HepG2 (cell line): ENCODE measurements around the gene CD248. TPM values are rescaled to one million over a fixed set of nuclear protein-coding genes. Genes with fewer than 3 reads are reported as not detected.

Experiments used
- EP300 ChIP-seq, 3 experiments: sonication (generic) in 1 of 3; formaldehyde crosslinking in 1 of 3; IDR thresholded peaks; 2 replicates each; pipeline versions ENCODE4 v1.5.1 to v1.6.1; 2011 to 2020; ENCODE audit warnings: low read depth in 2 of 3, low read length in 2 of 3, borderline replicate concordance in 1 of 3, improper control_type of control experiment in 1 of 3, mild to moderate bottlenecking in 1 of 3, missing genetic modification reagents in 1 of 3, moderate library complexity in 1 of 3
- FOSL1 ChIP-seq: sonication (generic); formaldehyde crosslinking; IDR thresholded peaks from 2 replicates; pipeline ENCODE4 v1.9.0; 2021; ENCODE audit warnings: missing genetic modification reagents, borderline replicate concordance
- GABPA ChIP-seq, 2 experiments: IDR thresholded peaks; 2 replicates each; pipeline ENCODE4 v1.6.1; 2011 to 2016; ENCODE audit warnings: low read depth in 2 of 2, low read length in 1 of 2, missing biosample characterization in 1 of 2, missing genetic modification characterization in 1 of 2
- HNF4A ChIP-seq: sonication (generic); formaldehyde crosslinking; IDR thresholded peaks from 2 replicates; pipeline ENCODE4 v1.4.0; 2020; ENCODE audit warnings: missing genetic modification reagents
- IKZF1 ChIP-seq: fragments of 450-650 bp; IDR thresholded peaks from 2 replicates; pipeline ENCODE4 v1.7.1; 2016
- KLF9 ChIP-seq: IDR thresholded peaks from 2 replicates; pipeline ENCODE4 v1.6.1; 2016; ENCODE audit warnings: low read depth
- NFE2 ChIP-seq: sonication (generic); formaldehyde crosslinking; IDR thresholded peaks from 2 replicates; pipeline ENCODE4 v1.4.0; 2020; ENCODE audit warnings: missing genetic modification reagents
- NR3C1 ChIP-seq: sonication (generic); formaldehyde crosslinking; IDR thresholded peaks from 2 replicates; pipeline ENCODE4 v1.4.0; 2020; ENCODE audit warnings: missing genetic modification reagents
- PHF5A ChIP-seq: IDR thresholded peaks from one replicate; pipeline ENCODE4 v1.6.1; 2018; ENCODE audit warnings: low read depth, missing genetic modification reagents; ENCODE audit not compliant: unreplicated experiment
- PTBP1 ChIP-seq: fragments of 200-400 bp; formaldehyde crosslinking; IDR thresholded peaks from 2 replicates; pipeline ENCODE4 v1.6.1; 2018; ENCODE audit warnings: low read length, low read depth; ENCODE audit not compliant: poor library complexity, severe bottlenecking
- RCOR2 ChIP-seq: IDR thresholded peaks from 2 replicates; pipeline ENCODE4 v1.6.1; 2016; ENCODE audit warnings: missing biosample characterization, missing genetic modification reagents
- SNAPC5 ChIP-seq: sonication (generic); formaldehyde crosslinking; IDR thresholded peaks from 2 replicates; pipeline ENCODE4 v1.8.1; 2023; ENCODE audit warnings: mild to moderate bottlenecking, missing genetic modification reagents, borderline replicate concordance
- SNRNP70 ChIP-seq: fragments of 200-400 bp; formaldehyde crosslinking; IDR thresholded peaks from 2 replicates; pipeline ENCODE4 v1.6.1; 2017; ENCODE audit warnings: mild to moderate bottlenecking, low read depth, low read length, moderate library complexity
- SOX13 ChIP-seq, 3 experiments: fragments of 450-650 bp in 1 of 3; sonication (generic) in 1 of 3; formaldehyde crosslinking in 1 of 3; IDR thresholded peaks in 2 of 3; conservative IDR thresholded peaks in 1 of 3; 2 replicates each; pipeline versions ENCODE4 v1.5.0 to v1.6.1; 2016 to 2020; ENCODE audit warnings: antibody characterized with exemption in 1 of 3, mild to moderate bottlenecking in 1 of 3, missing compliant biosample characterization in 1 of 3, missing genetic modification reagents in 1 of 3, moderate library complexity in 1 of 3
- TBL1XR1 ChIP-seq: fragments of 150-350 bp; IDR thresholded peaks from 2 replicates; pipeline ENCODE4 v1.6.1; 2014; ENCODE audit warnings: borderline replicate concordance, low read length; ENCODE audit not compliant: partially characterized antibody
- TBP ChIP-seq: sonication (generic); formaldehyde crosslinking; IDR thresholded peaks from 2 replicates; pipeline ENCODE4 v1.5.0; 2020; ENCODE audit warnings: missing genetic modification reagents
- TOPORS ChIP-seq: sonication (generic); formaldehyde crosslinking; IDR thresholded peaks from 2 replicates; pipeline ENCODE4 v1.8.0; 2023; ENCODE audit warnings: mild to moderate bottlenecking, missing genetic modification reagents
- U2AF2 ChIP-seq: fragments of 200-400 bp; formaldehyde crosslinking; IDR thresholded peaks from 2 replicates; pipeline ENCODE4 v1.6.1; 2017; ENCODE audit warnings: low read depth, mild to moderate bottlenecking, low read length
- ZBED4 ChIP-seq: sonication (generic); formaldehyde crosslinking; IDR thresholded peaks from 2 replicates; pipeline ENCODE4 v1.4.0; 2020; ENCODE audit warnings: missing genetic modification reagents, borderline replicate concordance
- ZBTB14 ChIP-seq: sonication (generic); formaldehyde crosslinking; IDR thresholded peaks from 2 replicates; pipeline ENCODE4 v1.4.0; 2020; ENCODE audit warnings: missing genetic modification reagents
- ZNF136 ChIP-seq: sonication (generic); formaldehyde crosslinking; IDR thresholded peaks from 2 replicates; pipeline ENCODE4 v1.8.1; 2022; ENCODE audit warnings: low read depth, mild to moderate bottlenecking, moderate library complexity, missing genetic modification reagents
- ZNF205 ChIP-seq: IDR thresholded peaks from 2 replicates; pipeline ENCODE4 v1.6.1; 2018; ENCODE audit warnings: missing biosample characterization, missing genetic modification reagents
- ZNF317 ChIP-seq: sonication (generic); formaldehyde crosslinking; IDR thresholded peaks from 2 replicates; pipeline ENCODE4 v1.5.0; 2020; ENCODE audit warnings: mild to moderate bottlenecking, missing genetic modification reagents
- ZNF333 ChIP-seq: sonication (generic); formaldehyde crosslinking; IDR thresholded peaks from 2 replicates; pipeline ENCODE4 v1.4.0; 2020; ENCODE audit warnings: mild to moderate bottlenecking, missing genetic modification reagents, borderline replicate concordance
- ZNF709 ChIP-seq: sonication (generic); formaldehyde crosslinking; IDR thresholded peaks from 2 replicates; pipeline ENCODE4 v1.5.0; 2020; ENCODE audit warnings: mild to moderate bottlenecking, missing genetic modification reagents
- ZNF724P ChIP-seq: sonication (generic); formaldehyde crosslinking; IDR thresholded peaks from 2 replicates; pipeline ENCODE4 v1.8.0; 2022; ENCODE audit warnings: missing genetic modification reagents, borderline replicate concordance
- polyA plus RNA-seq, 8 experiments: library from polyadenylated mRNA; depleted of rRNA in 3 of 8; stranded (reverse) in 7 of 8; unstranded in 1 of 8; fragments of >200 nt; fragmentation: Illumina TruSeq in 4 of 8; extraction: Trizol in 4 of 8; gene quantifications; 2 replicates each; pipeline versions ENCODE4 v1.2.1 to v1.2.3, GENCODE V29; 2011 to 2016; ENCODE audit warnings: low read depth in 4 of 8, missing spikeins in 1 of 8, mixed read lengths in 1 of 8; ENCODE audit not compliant: insufficient read depth in 1 of 8
- total RNA-seq, 5 experiments: library from RNA; depleted of rRNA; stranded (reverse); fragments of >200 nt; fragmentation: Illumina TruSeq; extraction: Trizol; gene quantifications; 2 replicates each; pipeline ENCODE4 v1.2.3, GENCODE V29; 2016; ENCODE audit warnings: low read depth in 1 of 5

The CD248 gene
- total and polyA plus RNA-seq, 2 of the 13 experiments (the other 11 are each of a cell fraction or from before 2014, with no cell fraction given): 0.25 to 0.35 TPM

- TF ChIP-seq ZBTB14 (CRISPR knock-in tag) (no peak), PTBP1 (no peak), NR3C1 (CRISPR knock-in tag) (no peak), SNAPC5 (no peak), ZNF724P (no peak), FOSL1 (no peak), ZNF317 (CRISPR knock-in tag) (no peak), TOPORS (CRISPR knock-in tag) (no peak), GABPA (IDR thresholded peaks at IDR 0.05; ENCODE audit: low read depth, low read length) (peak; percentile 58), GABPA (CRISPR knock-in tag; IDR thresholded peaks at IDR 0.05; ENCODE audit: low read depth) (peak; percentile 72), ZNF136 (CRISPR knock-in tag) (0 out of 2 replicates have a peak, but pooled peaks have one; percentile 41), IKZF1 (no peak), NFE2 (no peak), RCOR2 (CRISPR knock-in tag) (no peak), ZNF709 (CRISPR knock-in tag) (no peak), KLF9 (CRISPR knock-in tag) (no peak), SNRNP70 (no peak), ZBED4 (CRISPR knock-in tag) (no peak), EP300 (IDR thresholded peaks at IDR 0.05; ENCODE audit: low read depth in 2 of 2, low read length in 2 of 2) (no peak), EP300 (CRISPR knock-in tag; IDR thresholded peaks at IDR 0.05; ENCODE audit: borderline replicate concordance) (no peak), PHF5A (CRISPR knock-in tag) (peak; percentile 21), HNF4A (CRISPR knock-in tag) (no peak), ZNF205 (CRISPR knock-in tag) (no peak), TBL1XR1 (no peak), SOX13 (IDR thresholded peaks at IDR 0.05) (no peak), SOX13 (CRISPR knock-in tag; conservative IDR thresholded peaks at IDR 0.05 in 1 of 2, IDR thresholded peaks at IDR 0.05 in 1 of 2) (no peak), U2AF2 (no peak), TBP (CRISPR knock-in tag) (no peak), ZNF333 (no peak)
These were observed 48.4 kb downstream of the CD248 start, which contains the start of gene RAB1B (continued) for GRCh38 chr11:66268244-66268951.
